Activated CD4-positive, CD25-positive, alpha-beta regulatory T cell treated with anti-CD3 and anti-CD28 coated beads, Interleukin-2, amount 50 U/mL, for 72 hours (primary cell): ENCODE results near the gene OR8B8.
"Not testable (repeated sequence)": the region's sequence is repeated elsewhere in the genome, so short reads cannot be mapped to it uniquely, and the experiment has no call there.

Experiments
- DNase-seq: peaks from one replicate; pipeline ENCODE4 v3.0.0; 2021

Gene OR8B8

DNA sequence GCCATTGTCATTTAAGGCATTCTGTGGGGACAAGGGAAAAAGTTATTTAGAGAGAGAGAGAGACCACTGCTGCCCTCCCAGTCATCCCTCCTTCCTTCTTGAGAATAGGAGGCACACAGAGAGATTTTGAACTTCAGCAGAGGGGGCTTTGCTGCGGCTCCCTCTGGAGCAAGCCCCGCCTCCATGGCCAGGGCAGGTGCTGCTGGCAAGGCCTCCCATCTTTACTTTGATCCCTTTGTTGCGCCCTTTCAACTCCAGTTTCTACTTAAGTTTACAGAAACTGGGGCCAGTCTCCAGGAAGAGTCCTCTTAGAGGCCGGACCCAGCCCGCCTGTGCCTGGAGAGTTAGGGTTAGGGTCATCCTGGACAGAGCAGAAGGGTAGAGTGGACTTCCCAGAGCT lies 4.4 kb downstream of the OR8B8 start:
- DNase-seq = no peak

DNA sequence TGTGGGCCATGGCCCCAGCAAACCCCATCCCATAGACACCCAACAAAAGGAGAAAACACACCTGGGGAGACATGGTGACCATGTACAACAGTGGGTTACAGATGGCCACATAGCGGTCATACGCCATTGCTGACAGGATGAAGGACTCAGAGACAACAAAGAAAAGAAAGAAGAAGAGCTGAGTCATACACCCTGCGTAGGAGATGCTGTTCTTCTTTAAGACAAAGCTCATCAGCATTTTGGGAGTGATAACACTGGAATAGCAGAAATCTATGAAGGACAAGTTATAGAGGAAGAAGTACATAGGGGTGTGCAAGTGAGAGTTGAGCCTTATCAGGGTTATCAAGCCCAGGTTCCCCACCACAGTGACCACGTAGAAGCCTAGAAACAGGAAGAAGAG lies 4.9 kb downstream of the OR8B8 start:
- DNase-seq = no peak

DNA sequence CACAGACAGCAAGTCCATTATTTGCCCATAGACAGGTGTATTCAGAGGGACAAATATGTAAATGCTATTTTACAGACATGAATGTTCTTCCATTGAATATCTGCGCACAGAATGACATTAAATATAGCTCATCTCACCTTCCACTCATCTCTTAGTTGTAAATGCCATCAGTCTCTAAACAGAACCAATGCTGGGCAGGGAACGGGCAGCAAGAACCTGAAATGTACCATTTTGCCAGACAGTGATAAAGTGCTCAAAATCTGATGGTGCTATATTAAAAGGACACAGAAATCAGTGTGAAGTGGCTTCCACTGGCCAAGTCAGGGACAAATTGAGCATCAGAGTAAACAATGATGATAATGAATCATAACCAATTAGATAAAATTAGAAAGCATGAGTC lies 10.8 kb downstream of the OR8B8 start:
- DNase-seq = no peak

DNA sequence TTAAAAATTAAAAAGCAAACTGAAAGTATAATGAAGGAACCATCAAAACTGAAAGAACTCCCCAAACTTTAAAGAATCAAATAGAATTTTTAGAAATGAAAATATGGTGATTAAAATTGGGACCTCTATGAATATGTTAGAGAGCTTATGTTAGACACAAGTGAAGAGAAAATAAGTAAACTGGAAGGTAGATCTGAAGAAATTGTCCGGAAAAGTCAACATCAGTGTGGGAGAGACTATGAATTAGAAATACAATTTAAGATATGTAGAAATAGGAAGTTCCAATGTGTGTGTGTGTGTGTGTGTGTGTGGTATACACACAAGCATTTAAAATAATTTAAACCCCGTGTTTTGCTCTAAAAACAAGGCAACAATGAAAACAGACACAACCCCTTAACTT lies 15.9 kb downstream of the OR8B8 start:
- DNase-seq = no peak

DNA sequence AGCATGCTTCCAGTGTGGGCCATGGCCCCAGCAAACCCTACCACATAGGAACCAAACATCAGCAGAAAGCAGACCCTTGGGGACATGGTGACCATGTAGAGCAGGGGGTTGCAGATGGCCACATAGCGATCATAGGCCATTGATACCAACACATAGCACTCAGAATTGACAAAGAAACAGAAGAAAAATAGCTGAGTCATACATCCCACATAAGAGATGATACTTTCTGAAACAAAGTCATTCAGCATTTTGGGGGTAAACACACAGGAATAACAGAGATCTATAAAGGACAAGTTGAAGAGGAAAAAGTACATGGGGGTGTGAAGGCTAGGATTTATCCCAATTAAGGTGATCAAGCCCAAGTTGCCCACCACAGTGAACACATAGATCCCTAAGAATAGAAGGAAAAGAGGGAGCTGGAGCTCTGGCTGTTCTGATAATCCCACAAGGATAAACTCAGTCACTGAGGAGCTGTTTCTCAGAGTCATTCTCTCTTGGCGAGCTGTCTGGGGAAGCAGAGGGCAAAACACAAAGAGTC lies 21.0 kb downstream of the OR8B8 start, which contains the start of gene OR8B4:
OR8B4 (minus strand) TSS at position 488 of the 538 bp plus-strand sequence; CDS start at position 488, 0 bp downstream.
- DNase-seq = no peak

DNA sequence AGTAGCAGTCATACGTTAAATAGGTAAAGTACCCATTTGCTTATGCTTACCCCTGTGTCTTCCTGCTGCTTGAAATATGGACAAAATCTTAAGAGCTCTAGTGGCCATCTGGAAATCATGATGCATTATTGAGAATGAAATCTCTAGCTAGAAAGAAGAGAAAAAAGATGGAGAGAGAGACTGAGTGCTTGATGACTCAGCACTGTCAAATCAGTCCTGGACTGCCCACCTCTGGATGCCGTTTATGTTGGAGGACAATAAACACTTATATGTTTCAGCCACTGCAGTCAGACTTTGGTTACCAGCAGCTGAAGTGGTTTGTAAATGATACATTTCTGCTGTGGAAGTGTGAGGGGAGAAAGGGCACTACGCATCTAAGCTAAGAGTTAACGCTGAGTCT lies 24.5 kb downstream of the OR8B8 start:
- DNase-seq = no peak

DNA sequence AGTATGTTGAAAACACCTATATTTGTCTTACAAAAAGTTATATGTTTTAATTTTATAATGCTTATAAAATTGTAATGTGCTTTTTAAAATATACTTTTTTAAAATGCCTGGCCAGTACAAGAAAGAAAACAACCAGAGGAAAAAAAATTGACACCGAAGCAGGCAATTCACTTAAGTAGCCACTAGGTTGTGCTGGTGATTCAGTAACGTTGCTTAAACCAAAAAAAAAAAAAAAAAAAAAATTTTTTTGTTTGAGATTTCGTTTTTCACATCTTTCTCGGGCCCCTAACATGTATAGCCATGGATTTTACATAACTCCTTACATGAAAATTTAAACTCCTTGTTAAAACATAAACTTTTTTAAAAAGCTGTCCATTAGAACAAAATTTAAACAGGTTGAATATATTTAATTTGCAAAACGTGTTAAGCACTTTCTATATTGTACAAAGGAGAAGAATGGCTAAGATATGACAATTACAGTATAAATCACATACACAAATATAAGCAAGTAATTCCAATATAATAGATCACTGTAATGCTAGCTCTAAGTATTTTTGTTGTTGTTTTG lies 30.1 kb downstream of the OR8B8 start:
- DNase-seq = no peak

DNA sequence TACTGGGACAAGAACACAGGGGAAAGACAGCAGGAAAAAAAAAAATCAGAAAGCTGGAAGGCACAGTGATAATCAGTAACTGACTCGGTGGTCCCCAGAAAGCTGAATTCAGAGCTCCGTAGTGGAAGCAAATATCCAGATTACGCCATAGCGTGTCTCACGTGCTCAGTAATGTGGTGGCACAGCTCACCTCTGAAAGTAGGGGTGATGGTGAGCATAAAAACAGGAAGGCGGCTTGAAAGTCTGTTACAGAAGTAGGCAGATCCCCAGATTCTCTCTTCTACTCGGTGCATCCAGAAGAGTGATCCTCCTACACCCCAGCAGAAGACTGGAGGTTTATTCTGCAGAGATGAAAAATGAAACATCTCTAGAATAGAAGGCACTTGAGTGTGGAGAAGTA lies 35.6 kb downstream of the OR8B8 start:
- DNase-seq = no peak

DNA sequence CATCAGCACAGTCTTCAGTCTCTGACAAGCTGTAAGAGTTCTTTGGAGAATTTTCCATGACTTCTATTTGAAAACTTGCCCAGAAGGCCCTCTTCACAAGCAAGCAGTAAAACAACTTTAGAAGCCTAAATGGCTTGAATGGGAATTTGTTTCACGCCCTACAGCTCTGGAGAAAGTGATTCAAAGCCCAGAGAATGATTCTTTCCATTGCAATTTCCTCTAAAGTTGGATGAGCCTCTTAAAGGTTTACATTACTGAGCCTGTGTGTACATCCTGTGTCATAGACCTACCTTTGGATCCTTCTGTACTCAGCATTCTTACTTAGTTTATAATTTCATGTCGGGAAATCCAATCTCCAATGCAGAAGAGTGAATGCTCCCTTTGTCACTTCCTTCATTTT lies 39.9 kb downstream of the OR8B8 start:
- no peak for DNase-seq

DNA sequence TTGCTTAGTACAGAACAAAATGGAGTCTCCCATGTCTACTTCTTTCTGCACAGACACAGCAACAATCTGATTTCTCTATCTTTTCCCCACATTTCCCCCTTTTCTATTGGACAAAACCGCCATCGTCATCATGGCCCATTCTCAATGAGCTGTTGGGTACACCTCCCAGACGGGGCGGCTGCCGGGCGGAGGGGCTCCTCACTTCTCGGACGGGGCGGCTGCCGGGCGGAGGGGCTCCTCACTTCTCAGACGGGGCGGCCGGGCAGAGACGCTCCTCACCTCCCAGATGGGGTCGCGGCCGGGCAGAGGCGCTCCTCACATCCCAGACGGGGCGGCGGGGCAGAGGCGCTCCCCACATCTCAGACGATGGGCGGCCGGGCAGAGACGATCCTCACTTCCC lies 42.3 kb downstream of the OR8B8 start:
- not testable (repeated sequence) for DNase-seq

DNA sequence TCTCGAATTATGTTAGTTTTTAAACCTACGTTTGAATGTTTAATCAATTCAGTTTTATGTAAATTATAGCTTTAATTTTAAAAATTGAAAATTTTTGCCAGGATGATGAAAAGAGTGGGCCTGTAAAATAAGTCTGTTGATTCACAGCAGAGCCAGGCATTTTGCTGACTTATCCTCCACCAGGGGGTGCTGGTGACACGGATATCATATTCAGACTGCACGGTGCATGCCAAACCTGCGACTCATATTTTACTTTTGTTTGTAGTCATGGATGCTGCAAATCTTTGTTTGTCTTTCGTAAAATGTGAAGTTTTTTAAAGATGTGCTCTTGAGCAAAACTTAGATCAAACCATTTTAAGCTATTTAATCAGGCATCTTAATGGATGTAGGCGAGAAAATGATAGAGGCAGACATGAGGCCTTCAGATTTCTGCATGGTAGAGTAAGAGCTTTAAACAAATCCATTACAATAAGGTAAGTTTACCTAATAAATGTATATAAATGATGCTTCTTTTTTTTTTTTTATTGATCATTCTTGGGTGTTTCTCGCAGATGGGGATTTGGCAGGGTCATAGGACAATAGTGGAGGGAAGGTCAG lies 43.1 kb downstream of the OR8B8 start:
- DNase-seq = peak; percentile 30

DNA sequence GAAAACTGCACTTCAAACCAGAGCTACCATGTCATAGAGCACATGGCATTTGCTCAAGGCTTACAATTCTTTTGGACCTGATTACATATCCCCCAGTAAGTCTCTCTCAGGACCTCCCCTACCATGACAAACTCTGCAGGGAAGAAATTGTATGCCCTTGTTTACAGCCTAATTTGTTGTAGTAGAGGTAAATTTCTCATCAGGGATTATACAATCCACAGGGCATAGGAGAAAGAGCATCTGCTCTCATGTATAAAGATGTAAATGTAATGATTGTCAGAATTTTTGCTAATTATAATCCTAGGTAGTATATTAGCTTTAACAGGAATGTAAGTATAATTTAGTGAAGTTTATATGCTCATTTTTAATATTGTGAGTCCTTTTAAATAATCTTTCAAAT lies 46.6 kb downstream of the OR8B8 start, which contains the start of gene OR8B3:
OR8B3 (minus strand) TSS at position 101 of the 400 bp plus-strand sequence. CDS start 1,673 bp downstream, outside the sequence.
- no peak for DNase-seq

DNA sequence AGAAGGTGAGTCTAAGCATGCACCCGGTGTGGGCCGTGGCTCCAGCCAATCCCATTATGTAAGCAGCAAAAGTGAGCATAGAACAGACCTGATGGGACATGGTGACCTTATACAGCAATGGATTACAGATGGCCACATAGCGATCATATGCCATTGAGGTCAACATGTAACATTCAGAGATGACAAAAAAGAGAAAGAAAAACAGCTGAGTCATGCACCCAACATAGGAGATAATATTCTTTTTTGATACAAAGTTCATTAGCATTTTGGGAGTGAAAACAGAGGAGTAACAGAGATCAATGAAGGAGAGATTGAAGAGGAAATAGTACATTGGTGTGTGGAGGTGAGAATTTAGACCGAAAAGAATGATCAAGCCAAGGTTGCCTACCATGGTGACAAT lies 48.6 kb downstream of the OR8B8 start:
- DNase-seq = not testable (repeated sequence)

DNA sequence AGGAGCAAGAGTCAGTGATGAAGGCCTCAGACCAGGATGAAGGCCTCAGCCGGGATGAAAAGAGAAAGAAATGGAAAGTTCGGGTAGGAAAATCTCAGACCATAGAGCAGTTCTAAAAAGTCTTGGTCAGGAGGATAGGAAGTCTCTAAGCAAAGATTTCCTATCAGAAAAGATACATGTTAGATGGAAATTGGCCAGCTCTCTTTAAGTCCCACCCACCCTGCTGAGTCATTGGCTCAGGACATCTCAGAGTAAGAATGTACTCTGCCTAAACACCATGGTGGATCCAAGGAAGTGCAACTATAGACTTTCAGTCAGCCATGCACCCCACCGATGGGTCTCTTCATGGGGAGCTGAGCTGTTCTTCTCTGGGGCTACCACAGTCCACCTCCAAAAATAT lies 51.1 kb downstream of the OR8B8 start:
- no peak for DNase-seq
